GM12873 (cell line): ENCODE results near the gene FHIT.

Experiments used
- TF ChIP-seq, protein P1 (sequence below): IDR thresholded peaks from 2 replicates; pipeline ENCODE4 v1.5.1; 2012; ENCODE audit warnings: low read depth, mild to moderate bottlenecking, moderate library complexity, low read length, control low read depth; ENCODE audit not compliant: insufficient read depth; ENCODE audit errors: missing control alignments

Gene FHIT

DNA sequence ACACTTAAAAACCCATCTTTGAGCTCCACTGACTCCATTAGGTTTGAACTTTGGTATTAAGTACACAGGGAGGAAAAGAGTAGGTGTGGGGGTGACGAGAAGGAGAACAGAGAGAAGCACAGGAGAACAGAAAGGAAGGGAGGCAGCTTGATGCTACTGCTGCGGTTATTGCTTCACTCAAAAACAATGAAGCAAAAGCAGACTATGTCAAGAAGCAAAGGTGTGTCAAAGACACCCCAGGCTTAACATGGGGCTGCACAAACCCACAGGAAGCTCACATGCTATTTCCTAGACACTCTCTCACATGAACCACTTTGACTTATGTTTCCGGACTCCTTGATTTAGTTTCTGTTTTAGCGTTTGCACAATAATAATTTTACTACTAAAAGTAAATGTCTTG lies 1240.5 kb downstream of the FHIT start:
- TF ChIP-seq, protein P1, sequence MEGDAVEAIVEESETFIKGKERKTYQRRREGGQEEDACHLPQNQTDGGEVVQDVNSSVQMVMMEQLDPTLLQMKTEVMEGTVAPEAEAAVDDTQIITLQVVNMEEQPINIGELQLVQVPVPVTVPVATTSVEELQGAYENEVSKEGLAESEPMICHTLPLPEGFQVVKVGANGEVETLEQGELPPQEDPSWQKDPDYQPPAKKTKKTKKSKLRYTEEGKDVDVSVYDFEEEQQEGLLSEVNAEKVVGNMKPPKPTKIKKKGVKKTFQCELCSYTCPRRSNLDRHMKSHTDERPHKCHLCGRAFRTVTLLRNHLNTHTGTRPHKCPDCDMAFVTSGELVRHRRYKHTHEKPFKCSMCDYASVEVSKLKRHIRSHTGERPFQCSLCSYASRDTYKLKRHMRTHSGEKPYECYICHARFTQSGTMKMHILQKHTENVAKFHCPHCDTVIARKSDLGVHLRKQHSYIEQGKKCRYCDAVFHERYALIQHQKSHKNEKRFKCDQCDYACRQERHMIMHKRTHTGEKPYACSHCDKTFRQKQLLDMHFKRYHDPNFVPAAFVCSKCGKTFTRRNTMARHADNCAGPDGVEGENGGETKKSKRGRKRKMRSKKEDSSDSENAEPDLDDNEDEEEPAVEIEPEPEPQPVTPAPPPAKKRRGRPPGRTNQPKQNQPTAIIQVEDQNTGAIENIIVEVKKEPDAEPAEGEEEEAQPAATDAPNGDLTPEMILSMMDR: no peak

DNA sequence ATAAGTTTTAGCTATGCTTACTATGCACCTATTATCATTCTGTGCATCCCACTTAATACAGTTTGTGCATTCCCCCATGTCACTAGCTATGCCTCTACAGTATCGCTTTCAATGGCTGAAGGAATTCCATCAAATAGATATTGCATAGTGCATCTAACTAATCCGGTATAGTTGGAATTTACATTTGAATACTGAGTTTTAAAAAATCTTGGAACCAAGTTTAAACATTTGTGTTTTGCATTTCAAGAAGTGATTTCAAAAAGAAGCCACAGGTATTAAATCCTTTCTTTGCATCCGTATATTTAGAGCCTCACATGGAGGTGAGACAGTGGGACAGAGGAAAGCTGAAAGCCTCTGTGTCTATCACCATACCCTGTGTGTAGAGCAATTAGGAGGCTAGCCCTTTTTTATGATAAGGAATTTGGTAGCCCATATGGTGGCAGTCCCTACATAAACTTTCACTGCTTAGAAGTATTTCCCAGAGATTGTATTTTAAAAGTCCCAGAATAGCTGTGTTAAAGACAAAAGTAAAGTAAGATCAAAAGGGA lies 1241.2 kb downstream of the FHIT start:
- TF ChIP-seq, protein P1: no peak

DNA sequence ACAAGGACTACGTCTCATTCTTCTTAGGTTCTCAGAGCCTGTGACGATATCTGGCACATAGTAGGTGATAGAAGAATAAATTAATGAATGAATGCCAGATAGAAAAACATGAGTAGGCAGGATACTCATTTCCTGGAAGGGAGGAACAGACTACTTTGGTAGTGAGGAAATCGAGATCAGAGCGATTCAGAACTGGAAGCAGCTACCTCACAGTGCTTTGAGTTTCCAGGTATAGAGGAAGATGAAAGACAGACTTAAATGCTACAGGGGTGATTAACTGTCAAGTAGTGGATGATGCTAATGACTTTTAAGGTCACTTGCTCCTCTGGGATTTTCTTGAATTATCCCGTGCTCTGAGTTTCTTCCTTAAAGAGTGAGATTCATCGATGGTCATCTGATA lies 1249.9 kb downstream of the FHIT start:
- TF ChIP-seq, protein P1: no peak

DNA sequence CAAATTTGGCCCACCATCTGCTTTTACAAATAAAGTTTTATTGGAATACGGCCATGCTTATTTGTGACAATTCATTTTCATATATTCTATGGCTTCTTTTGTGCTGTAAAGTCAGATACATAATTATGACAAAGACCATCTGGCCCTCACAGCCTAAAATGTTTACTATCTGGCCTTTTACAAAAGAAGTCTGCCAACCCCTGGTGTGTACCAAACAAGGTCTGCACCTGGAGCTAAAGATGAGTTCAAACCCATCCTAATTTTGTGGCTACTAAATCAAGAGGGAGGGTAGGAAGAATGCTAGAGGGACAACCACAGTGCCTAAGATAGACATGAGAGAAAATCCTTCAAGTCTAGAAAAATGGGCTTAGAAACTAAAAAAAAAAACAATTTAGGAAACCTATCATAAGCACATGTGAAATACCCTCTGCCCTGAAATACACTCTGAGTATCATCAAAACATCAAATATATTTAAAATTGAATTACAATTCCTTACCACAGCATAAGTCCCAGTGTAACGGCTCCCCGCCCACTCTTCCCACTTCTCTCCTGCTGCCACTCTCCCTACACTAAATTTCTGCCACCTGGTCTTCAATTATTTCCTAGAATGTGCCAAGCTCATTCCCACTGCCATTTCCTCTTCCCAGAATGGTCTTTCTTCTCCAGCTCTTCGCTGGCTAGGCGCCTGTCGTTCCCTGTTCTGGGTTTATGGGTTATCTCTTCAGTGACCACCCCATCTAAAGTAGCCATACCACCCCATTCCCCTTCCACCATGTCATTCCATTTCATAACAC lies 1250.7 kb downstream of the FHIT start:
- TF ChIP-seq, protein P1: no peak

DNA sequence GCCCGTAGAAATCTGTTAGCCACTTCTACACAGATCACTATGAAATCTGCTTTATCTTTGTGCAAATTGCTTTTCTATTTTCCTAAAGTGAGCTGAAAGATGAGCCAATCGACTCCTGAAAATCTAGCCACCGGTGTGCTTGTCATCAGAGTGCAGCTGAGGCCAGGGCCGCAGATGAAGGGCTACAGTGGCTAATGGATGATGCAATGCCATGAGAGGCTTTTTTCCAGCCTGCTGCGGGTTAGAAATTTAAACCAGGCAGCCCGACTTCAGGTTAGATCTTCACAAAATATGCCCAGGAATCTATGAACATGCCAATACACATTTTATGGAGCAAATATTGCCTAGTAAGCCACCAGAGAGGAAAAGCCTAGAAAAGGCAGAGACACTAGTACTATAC lies 1253.2 kb downstream of the FHIT start:
- TF ChIP-seq, protein P1: no peak

DNA sequence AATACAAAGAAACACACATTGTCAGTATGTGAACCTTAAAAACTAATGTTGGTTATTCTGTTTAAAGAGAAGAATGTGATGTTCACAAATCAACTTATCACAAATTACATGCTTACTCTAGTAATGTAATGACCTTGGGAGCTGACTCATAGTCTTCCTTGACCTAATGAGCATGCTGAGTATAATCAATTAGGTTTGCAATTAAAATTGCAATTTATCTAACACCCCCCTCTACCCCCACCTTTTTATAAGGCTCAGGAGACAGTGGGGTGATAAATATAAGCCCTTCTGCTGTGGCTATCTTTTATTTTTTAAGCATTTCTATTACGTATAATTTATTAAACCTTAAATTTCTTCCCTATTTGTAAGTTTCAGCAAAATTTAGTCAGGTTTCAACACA lies 1253.7 kb downstream of the FHIT start:
- TF ChIP-seq, protein P1: no peak

DNA sequence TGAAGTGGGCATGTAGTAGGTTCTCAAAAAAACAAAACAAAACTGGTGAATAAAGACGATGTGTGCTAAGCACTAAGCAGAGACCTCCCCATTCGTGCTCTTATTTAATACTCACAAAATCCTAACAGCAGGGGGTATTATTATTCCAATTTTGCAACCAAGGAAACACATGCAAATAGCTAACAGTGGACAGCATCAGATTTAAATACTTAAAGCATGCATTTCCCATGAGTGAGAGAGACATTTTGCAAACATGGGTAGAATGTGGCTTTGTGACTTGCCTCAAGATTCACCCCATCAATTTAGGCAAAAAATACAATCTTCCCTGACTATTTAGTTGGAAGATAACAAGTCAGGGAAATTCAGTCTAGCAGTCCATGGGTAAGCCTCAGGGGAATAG lies 1255.2 kb downstream of the FHIT start:
- TF ChIP-seq, protein P1: no peak
